Peyer's patch (tissue), 4 donors: Measurements from ENCODE around the gene RBM23.

Experiments
- CTCF ChIP-seq, 6 experiments: fragments of 450-650 bp in 4 of 6; fragments of 200-600 bp in 2 of 6; sonication (generic) in 1 of 6; IDR thresholded peaks; one replicate each; pipeline ENCODE4 v1.5.1; 2017 to 2019; ENCODE audit warnings: antibody characterized with exemption in 6 of 6, mild to moderate bottlenecking in 3 of 6, moderate library complexity in 1 of 6
- POLR2A ChIP-seq, 2 donors: fragments of 450-650 bp; IDR thresholded peaks; one replicate each; pipeline ENCODE4 v1.5.1; 2017; ENCODE audit warnings: antibody characterized with exemption in 2 of 2, mild to moderate bottlenecking in 2 of 2, moderate library complexity in 2 of 2

- TF ChIP-seq CTCF (IDR thresholded peaks at IDR 0.05) (no peak), POLR2A (IDR thresholded peaks at IDR 0.05) (no peak)
Measured at GRCh38 chr14:22864979-22865378, 54.0 kb downstream of the RBM23 start.
